ENCODE results near the gene MRPS7.

DNA sequence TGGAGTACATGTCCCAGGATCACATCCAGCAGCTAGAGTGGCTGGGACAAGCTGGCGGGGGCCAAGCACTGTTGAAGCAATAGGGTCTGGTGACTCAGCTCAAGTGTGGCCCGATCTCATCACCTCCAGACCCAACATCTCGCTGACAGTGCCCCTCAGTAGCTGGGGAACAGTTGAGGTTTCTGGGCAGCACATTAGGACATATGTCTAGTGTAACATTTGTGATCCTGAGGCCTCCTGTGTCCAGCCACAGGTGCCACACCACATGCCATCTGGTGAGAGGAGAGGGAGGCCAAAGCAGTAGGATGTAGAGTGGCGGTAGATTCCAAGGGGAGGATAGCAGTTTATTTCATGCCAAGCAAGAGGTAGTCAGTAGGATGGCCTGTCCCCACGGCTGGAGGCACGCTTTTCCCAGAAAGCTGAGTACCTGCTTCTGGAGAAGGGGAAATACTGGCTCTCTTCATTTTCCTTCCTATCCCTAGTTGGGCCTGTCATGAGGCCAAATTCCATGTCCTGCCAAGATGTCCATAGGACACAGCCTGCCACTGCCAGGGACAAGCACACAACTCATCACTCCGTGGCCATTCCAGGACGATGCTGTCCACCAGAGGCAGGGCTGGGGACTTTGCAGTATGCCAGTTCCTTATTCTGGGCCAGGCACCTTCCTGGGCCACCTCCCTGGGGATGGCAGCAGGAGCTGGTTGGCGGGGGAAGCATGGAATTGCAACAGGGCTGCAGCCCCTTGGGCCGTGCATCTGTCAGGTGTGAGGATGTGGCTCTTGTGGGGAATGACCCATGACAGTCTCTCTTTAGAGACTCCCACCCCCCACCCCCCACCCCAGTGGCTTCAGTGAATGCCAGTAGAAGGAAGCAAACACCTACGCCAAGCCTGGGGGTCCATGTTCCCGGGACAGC, 24.3 kb upstream of the MRPS7 start:
- TF ChIP-seq, protein P1, sequence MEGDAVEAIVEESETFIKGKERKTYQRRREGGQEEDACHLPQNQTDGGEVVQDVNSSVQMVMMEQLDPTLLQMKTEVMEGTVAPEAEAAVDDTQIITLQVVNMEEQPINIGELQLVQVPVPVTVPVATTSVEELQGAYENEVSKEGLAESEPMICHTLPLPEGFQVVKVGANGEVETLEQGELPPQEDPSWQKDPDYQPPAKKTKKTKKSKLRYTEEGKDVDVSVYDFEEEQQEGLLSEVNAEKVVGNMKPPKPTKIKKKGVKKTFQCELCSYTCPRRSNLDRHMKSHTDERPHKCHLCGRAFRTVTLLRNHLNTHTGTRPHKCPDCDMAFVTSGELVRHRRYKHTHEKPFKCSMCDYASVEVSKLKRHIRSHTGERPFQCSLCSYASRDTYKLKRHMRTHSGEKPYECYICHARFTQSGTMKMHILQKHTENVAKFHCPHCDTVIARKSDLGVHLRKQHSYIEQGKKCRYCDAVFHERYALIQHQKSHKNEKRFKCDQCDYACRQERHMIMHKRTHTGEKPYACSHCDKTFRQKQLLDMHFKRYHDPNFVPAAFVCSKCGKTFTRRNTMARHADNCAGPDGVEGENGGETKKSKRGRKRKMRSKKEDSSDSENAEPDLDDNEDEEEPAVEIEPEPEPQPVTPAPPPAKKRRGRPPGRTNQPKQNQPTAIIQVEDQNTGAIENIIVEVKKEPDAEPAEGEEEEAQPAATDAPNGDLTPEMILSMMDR (conservative IDR thresholded peaks at IDR 0.05 in 1 of 2, IDR thresholded peaks at IDR 0.05 in 1 of 2; ENCODE audit: low read depth in 1 of 2, low read length in 2 of 2): no peak
- TF ChIP-seq EZH2 (IDR thresholded peaks at IDR 0.05; ENCODE audit: low read length, missing control alignments): no peak

Measured in fibroblast of lung (primary cell).